Sigmoid colon (tissue), 4 donors: ENCODE measurements around the gene BORA.

Experiments
- EP300 ChIP-seq, 4 donors: sonication (generic); formaldehyde crosslinking; IDR thresholded peaks; one replicate each; pipeline ENCODE4 v1.6.1; 2017; ENCODE audit warnings: antibody characterized with exemption in 4 of 4
- POLR2A ChIP-seq, 2 donors: fragments of 450-650 bp; IDR thresholded peaks; one replicate each; pipeline ENCODE4 v1.6.1; 2016; ENCODE audit warnings: antibody characterized with exemption in 2 of 2, mild to moderate bottlenecking in 2 of 2, moderate library complexity in 2 of 2
- POLR2AphosphoS5 ChIP-seq, 4 donors: sonication (generic); formaldehyde crosslinking; IDR thresholded peaks; one replicate each; pipeline ENCODE4 v1.6.1; 2017; ENCODE audit warnings: antibody characterized with exemption in 4 of 4
- TF ChIP-seq, protein P1 (sequence below), 4 experiments: fragments of 450-650 bp in 3 of 4; fragments of 200-600 bp in 1 of 4; IDR thresholded peaks; one replicate each; pipeline ENCODE4 v1.5.1; 2016 to 2019; ENCODE audit warnings: antibody characterized with exemption in 4 of 4, mild to moderate bottlenecking in 3 of 4, moderate library complexity in 2 of 4

DNA sequence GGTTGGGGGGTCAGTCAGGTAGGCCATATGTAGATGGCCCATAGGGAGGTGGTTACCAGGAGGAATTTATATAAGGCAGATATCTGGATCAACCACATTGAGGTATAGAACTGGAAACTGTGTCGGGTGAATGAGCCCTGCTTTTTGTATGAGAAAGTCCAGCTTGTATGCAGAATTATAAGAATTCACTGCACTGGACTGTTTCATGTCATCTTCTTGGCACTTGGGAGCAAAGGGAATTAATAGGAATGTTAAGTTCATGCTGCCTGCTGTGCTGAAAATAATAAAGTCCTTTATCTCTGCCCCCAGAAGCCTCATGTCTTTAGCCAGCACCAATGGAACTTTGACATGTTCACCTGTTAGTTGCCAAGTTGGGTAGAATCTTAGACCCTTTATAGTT is 12.3 kb downstream of the BORA start:
- TF ChIP-seq POLR2AphosphoS5 (IDR thresholded peaks at IDR 0.05) (peak in 2 of 4 donors; percentile 37 to 53), EP300 (IDR thresholded peaks at IDR 0.05) (no peak), POLR2A (IDR thresholded peaks at IDR 0.05) (no peak)
- TF ChIP-seq, protein P1, sequence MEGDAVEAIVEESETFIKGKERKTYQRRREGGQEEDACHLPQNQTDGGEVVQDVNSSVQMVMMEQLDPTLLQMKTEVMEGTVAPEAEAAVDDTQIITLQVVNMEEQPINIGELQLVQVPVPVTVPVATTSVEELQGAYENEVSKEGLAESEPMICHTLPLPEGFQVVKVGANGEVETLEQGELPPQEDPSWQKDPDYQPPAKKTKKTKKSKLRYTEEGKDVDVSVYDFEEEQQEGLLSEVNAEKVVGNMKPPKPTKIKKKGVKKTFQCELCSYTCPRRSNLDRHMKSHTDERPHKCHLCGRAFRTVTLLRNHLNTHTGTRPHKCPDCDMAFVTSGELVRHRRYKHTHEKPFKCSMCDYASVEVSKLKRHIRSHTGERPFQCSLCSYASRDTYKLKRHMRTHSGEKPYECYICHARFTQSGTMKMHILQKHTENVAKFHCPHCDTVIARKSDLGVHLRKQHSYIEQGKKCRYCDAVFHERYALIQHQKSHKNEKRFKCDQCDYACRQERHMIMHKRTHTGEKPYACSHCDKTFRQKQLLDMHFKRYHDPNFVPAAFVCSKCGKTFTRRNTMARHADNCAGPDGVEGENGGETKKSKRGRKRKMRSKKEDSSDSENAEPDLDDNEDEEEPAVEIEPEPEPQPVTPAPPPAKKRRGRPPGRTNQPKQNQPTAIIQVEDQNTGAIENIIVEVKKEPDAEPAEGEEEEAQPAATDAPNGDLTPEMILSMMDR (IDR thresholded peaks at IDR 0.05), result no peak
